ENCODE data around the gene PNMA8C.
"Not testable (repeated sequence)": the region's sequence is repeated elsewhere in the genome, so short reads cannot be mapped to it uniquely, and the experiment has no call there.

Gene PNMA8C

GRCh38 chr19:46423188-46423587 lies 5.5 kb downstream of the PNMA8C start:
- Histone ChIP-seq H3K4me3 (no peak overlapping the region), H3K27ac (no peak overlapping the region)
- no peak for TF ChIP-seq CTCF (IDR thresholded peaks at IDR 0.05)
- no peak for DNase-seq (ENCODE audit: low spot score)

GRCh38 chr19:46422344-46422743 lies 6.4 kb downstream of the PNMA8C start:
- Histone ChIP-seq H3K4me3 (no peak overlapping the region), H3K27ac (no peak overlapping the region)
- TF ChIP-seq CTCF (IDR thresholded peaks at IDR 0.05), result no peak
- DNase-seq (ENCODE audit: low spot score), result no peak

DNA sequence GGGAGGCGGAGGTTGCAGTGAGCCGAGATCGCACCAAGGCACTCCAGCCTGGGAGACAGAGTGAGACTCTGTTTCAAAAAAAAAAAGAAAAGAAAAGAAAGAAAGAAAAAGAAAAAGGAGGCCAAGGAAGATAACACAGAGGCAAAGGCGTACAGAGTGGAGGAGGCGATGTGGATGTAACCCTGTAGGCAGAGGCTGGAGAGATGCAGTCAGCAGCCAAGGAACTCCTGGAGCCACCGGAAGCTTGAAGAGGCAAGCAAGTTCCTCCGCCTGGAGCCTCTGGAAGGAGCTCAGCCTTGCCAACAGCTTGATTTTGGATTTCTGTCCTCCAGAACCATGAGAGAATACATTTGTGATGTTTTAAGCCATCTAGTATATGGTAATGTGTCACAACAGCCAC lies 8.7 kb downstream of the PNMA8C start:
- DNase-seq (ENCODE audit: low spot score), result no peak
- TF ChIP-seq CTCF (IDR thresholded peaks at IDR 0.05), result no peak

GRCh38 chr19:46415804-46416709 lies 12.7 kb downstream of the PNMA8C start:
- peak; percentile 89 for DNase-seq (ENCODE audit: low spot score)
- Histone ChIP-seq H3K27ac (peak overlapping the region; percentile 67 to 79), H3K4me3 (peak overlapping the region; percentile 66)

More for the DNA sequence above, 8.7 kb downstream of the PNMA8C start:
- no peak overlapping the region for H3K4me3 ChIP-seq
- peak overlapping the region; percentile 35 to 45 for H3K27ac ChIP-seq

DNA sequence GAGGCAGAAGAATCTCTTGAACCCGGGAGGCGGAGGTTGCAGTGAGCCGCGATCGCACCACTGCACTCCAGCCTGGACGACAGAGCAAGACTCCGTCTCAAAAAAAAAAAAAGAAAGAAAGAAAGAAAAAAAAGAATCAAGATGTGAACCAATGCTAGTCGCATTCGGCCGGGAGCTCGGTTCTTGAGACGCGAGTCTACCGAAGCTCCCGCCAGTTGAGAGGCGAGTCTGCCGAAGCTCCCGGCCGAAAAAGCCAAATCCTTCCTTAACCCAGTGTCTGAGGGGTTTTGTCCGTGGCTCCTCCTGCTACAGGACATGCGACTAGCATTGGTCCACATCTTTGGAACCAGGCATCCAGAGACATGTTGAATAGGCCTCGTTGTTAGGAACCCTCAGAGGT lies 13.8 kb downstream of the PNMA8C start:
- H3K4me3 ChIP-seq; DNase-seq (ENCODE audit: low spot score); H3K27ac ChIP-seq: not testable (repeated sequence)

GRCh38 chr19:46413262-46414031 lies 15.3 kb downstream of the PNMA8C start, which contains the start of gene CCDC8:
CCDC8 (minus strand) TSS chr19:46413564; CDS start chr19:46412810, 754 bp downstream.
- TF ChIP-seq CTCF (IDR thresholded peaks at IDR 0.05), result no peak
- peak within 1 kb of the TSS; percentile 53 to 81 for H3K27ac ChIP-seq
- H3K4me3 ChIP-seq, result peak within 1 kb of the TSS; percentile 78
- peak; percentile 94 for DNase-seq (ENCODE audit: low spot score)

GRCh38 chr19:46412650-46413261 lies 16.0 kb downstream of the PNMA8C start:
- Histone ChIP-seq H3K27ac (peak overlapping the region; percentile 53 to 81), H3K4me3 (peak overlapping the region; percentile 78)
- no peak for TF ChIP-seq CTCF (IDR thresholded peaks at IDR 0.05)
- no peak for DNase-seq (ENCODE audit: low spot score)

All from coronary artery (tissue), 2 donors.